ENCODE measurements around the gene ALDH1A3. TPM values are rescaled to one million over a fixed set of nuclear protein-coding genes. Genes with fewer than 3 reads are reported as not detected.

Gene ALDH1A3
- total RNA-seq, 6 experiments from 2014 or later: 1.00 to 2.5 (median 1.9) TPM

- Mint-ChIP-seq H3K36me3 (ENCODE audit: low read depth) (peaks cover 10% of the 10 kb centered on the region), H3K4me3 (no peak overlapping the region), H3K9me3 (no peaks in the 10 kb centered on the region), H3K27ac (no peak overlapping the region), H3K4me1 (ENCODE audit: low read depth) (peaks cover 21% of the 10 kb centered on the region), H3K27me3 (ENCODE audit: insufficient read depth) (peaks cover 8% of the 10 kb centered on the region)
- no peak for DNase-seq
- no peak for TF ChIP-seq CTCF (IDR thresholded peaks at IDR 0.05)
Observed at GRCh38 chr15:100922192-100923040, 42.8 kb downstream of the ALDH1A3 start.

- H3K4me3 Mint-ChIP-seq: no peak overlapping the region
- peaks cover 10% of the 10 kb centered on the region for H3K36me3 Mint-ChIP-seq (ENCODE audit: low read depth)
- no peak for DNase-seq
- H3K27ac Mint-ChIP-seq: no peak overlapping the region
- peaks cover 19% of the 10 kb centered on the region for H3K4me1 Mint-ChIP-seq (ENCODE audit: low read depth)
- H3K27me3 Mint-ChIP-seq (ENCODE audit: insufficient read depth): peaks cover 8% of the 10 kb centered on the region
- no peak for TF ChIP-seq CTCF (IDR thresholded peaks at IDR 0.05)
- H3K9me3 Mint-ChIP-seq: no peaks in the 10 kb centered on the region
Observed at GRCh38 chr15:100923076-100923475, 43.4 kb downstream of the ALDH1A3 start.

GRCh38 chr15:100923902-100924301 is 44.3 kb downstream of the ALDH1A3 start:
- no peak for DNase-seq
- Mint-ChIP-seq H3K27me3 (ENCODE audit: insufficient read depth) (peaks cover 5% of the 10 kb centered on the region), H3K4me3 (no peak overlapping the region), H3K27ac (no peak overlapping the region), H3K4me1 (ENCODE audit: low read depth) (peaks cover 13% of the 10 kb centered on the region), H3K9me3 (no peaks in the 10 kb centered on the region), H3K36me3 (ENCODE audit: low read depth) (peaks cover 14% of the 10 kb centered on the region)
- no peak for TF ChIP-seq CTCF (IDR thresholded peaks at IDR 0.05)

GRCh38 chr15:100924436-100924835 is 44.8 kb downstream of the ALDH1A3 start:
- Mint-ChIP-seq H3K27me3 (ENCODE audit: insufficient read depth) (peaks cover 5% of the 10 kb centered on the region), H3K9me3 (no peaks in the 10 kb centered on the region)

GRCh38 chr15:100925480-100925879 is 45.8 kb downstream of the ALDH1A3 start:
- Mint-ChIP-seq H3K4me3 (no peak overlapping the region), H3K27ac (no peak overlapping the region), H3K36me3 (ENCODE audit: low read depth) (peaks cover 15% of the 10 kb centered on the region), H3K9me3 (no peaks in the 10 kb centered on the region), H3K4me1 (ENCODE audit: low read depth) (peaks cover 7% of the 10 kb centered on the region), H3K27me3 (ENCODE audit: insufficient read depth) (peaks cover 5% of the 10 kb centered on the region)
- no peak for DNase-seq
- TF ChIP-seq CTCF (IDR thresholded peaks at IDR 0.05): no peak

More at GRCh38 chr15:100924436-100924835, 44.8 kb downstream of the ALDH1A3 start:
- no peak overlapping the region for H3K4me3 Mint-ChIP-seq
- peaks cover 13% of the 10 kb centered on the region for H3K4me1 Mint-ChIP-seq (ENCODE audit: low read depth)
- H3K36me3 Mint-ChIP-seq (ENCODE audit: low read depth): peaks cover 15% of the 10 kb centered on the region
- no peak for TF ChIP-seq CTCF (IDR thresholded peaks at IDR 0.05)
- H3K27ac Mint-ChIP-seq: no peak overlapping the region
- no peak for DNase-seq

Measured in HFFc6 (cell line).